WERI-Rb-1 (cell line): ENCODE data around the gene RNPEP.
"Not testable (repeated sequence)": the region's sequence is repeated elsewhere in the genome, so short reads cannot be mapped to it uniquely, and the experiment has no call there.

Experiments used
- DNase-seq: peaks from one replicate; pipeline ENCODE4 v3.0.0-alpha.2; 2020
- H3K27ac ChIP-seq: fragments of 250-450 bp; sonication (Bioruptor Pico); 2 replicates; pipeline ENCODE4 v1.5.1; 2020; ENCODE audit warnings: mild to moderate bottlenecking, moderate library complexity
- H3K27me3 ChIP-seq: fragments of 250-450 bp; sonication (Bioruptor Pico); 2 replicates; pipeline ENCODE4 v1.5.1; 2021; ENCODE audit warnings: mild to moderate bottlenecking, low read depth, moderate library complexity; ENCODE audit not compliant: insufficient read depth, severe bottlenecking
- H3K36me3 ChIP-seq: fragments of 250-450 bp; sonication (Bioruptor Pico); 2 replicates; pipeline ENCODE4 v1.5.1; 2020; ENCODE audit warnings: mild to moderate bottlenecking, moderate library complexity
- H3K4me3 ChIP-seq: 2 replicates; pipeline ENCODE4 v1.5.1; 2011; ENCODE audit warnings: low read depth, mild to moderate bottlenecking, control low read depth, low read length
- H3K9me3 ChIP-seq: fragments of 250-450 bp; sonication (Bioruptor Pico); 2 replicates; pipeline ENCODE4 v1.5.1; 2021; ENCODE audit warnings: mild to moderate bottlenecking, moderate library complexity; ENCODE audit not compliant: severe bottlenecking
- TF ChIP-seq, protein P1 (sequence below): IDR thresholded peaks from 2 replicates; pipeline ENCODE4 v1.5.1; 2011; ENCODE audit warnings: low read depth, mild to moderate bottlenecking, control low read depth, inconsistent platforms, low read length

The RNPEP gene

DNA sequence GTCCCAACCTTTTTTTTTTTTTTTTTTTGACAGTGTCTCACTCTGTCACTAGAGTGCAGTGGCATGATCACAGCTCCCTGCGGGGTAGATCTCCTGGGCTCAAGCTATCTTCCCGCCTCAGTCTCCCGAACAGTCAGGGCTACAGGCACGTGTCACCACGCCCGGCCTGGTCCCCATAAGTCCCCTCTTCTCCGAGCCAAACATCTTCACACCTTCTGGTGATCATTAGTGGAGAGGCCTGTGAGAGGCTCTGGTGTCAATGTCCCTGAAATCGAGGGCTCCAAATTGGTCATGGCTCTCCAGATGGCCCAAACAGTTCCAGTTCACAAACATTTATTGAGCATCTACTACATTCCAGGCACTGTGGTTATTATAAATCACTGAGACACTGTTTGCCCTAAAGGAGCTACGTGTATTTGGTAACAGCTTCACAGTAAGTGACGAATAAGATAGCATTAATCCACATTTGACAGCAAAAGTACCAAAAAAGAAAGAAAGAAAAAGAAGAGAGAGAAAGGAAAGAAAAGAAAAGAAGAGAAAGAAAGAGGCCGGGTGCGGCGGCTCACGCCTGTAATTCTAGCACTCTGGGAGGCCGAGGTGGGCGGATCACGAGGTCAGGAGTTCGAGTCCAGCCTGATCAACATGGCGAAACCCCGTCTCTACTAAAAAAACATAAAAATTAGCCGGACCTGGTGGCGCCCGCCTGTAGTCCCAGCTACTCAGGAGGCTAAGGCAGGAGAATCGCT lies 28.0 kb upstream of the RNPEP start:
- Histone ChIP-seq H3K27me3 (no peaks in the 10 kb centered on the region), H3K36me3 (peaks cover 30% of the 10 kb centered on the region), H3K27ac (peak overlapping the region; percentile 85), H3K4me3 (peak overlapping the region; percentile 88), H3K9me3 (no peaks in the 10 kb centered on the region)
- no peak for DNase-seq
- TF ChIP-seq, protein P1, sequence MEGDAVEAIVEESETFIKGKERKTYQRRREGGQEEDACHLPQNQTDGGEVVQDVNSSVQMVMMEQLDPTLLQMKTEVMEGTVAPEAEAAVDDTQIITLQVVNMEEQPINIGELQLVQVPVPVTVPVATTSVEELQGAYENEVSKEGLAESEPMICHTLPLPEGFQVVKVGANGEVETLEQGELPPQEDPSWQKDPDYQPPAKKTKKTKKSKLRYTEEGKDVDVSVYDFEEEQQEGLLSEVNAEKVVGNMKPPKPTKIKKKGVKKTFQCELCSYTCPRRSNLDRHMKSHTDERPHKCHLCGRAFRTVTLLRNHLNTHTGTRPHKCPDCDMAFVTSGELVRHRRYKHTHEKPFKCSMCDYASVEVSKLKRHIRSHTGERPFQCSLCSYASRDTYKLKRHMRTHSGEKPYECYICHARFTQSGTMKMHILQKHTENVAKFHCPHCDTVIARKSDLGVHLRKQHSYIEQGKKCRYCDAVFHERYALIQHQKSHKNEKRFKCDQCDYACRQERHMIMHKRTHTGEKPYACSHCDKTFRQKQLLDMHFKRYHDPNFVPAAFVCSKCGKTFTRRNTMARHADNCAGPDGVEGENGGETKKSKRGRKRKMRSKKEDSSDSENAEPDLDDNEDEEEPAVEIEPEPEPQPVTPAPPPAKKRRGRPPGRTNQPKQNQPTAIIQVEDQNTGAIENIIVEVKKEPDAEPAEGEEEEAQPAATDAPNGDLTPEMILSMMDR, result no peak

DNA sequence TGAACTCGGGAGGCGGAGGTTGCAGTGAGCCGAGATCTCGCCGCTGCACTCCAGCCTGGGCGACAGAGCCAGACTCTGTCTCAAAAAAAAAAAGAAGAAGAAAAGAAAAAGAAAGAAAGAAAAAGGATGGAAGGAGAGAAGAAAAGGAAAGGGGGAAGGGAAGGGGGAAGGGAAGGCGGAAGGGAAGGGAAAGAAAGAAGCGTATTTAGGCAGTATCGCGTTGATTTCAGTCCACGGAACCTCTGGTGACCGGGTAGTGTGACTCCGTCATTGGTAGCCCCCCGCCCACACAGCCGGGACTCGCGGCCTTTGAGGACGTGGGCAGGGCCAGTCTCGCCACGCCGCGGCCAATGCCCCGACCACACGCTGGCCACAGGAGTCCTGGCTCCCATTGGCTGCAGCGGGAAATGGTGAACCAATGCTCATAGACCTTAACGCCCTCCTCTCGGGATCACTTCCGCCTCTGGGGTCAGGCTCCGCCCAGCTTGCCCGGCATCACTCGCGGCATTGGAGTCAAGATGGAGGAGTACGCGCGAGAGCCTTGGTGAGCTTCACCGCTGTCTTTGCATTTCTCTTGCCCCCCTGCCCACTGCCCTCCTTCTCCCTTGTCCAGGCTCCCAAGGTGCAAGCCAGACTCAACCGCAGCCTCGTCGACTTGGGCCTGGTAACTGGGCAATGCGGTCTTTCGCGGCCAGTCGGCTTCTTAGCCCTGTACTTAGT lies 27.3 kb upstream of the RNPEP start, which contains the start of gene TIMM17A:
TSS of gene TIMM17A (plus strand) at position 495 of the 720 bp plus-strand sequence. CDS start at position 519, 24 bp downstream.
- no peaks in the 10 kb centered on the region for H3K9me3 ChIP-seq
- peak within 1 kb of the TSS; percentile 88 for H3K4me3 ChIP-seq
- H3K36me3 ChIP-seq, result peaks cover 37% of the 10 kb centered on the region
- H3K27me3 ChIP-seq, result no peaks in the 10 kb centered on the region
- TF ChIP-seq, protein P1, result 0 out of 2 replicates have a peak, but pooled peaks have one; percentile 11
- H3K27ac ChIP-seq, result peak within 1 kb of the TSS; percentile 85
- peak; percentile 100 for DNase-seq

DNA sequence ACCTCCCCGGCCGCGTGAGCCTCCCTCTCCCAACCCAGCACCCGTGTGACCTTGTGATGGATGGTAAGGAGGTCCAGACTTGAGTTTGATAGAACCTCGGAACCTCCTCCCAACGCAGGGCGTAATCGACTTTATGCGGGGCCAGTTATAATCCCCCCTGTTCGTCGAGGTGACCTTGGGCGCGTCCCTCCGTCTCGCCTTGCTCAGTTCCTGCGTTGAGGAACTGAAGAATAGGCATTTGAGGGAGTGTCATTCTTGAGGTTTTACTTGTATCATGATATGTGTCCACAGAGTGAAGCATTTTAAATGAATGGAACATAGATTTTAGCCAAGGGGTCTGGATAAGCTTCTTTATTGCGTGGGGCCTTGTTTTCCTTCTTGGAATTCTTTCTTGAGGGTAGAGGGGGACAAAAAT lies 26.7 kb upstream of the RNPEP start:
- H3K9me3 ChIP-seq, result no peaks in the 10 kb centered on the region
- peaks cover 43% of the 10 kb centered on the region for H3K36me3 ChIP-seq
- no peak for DNase-seq
- TF ChIP-seq, protein P1, result no peak
- H3K27ac ChIP-seq, result peak overlapping the region; percentile 85
- peak overlapping the region; percentile 88 for H3K4me3 ChIP-seq
- H3K27me3 ChIP-seq, result no peaks in the 10 kb centered on the region

DNA sequence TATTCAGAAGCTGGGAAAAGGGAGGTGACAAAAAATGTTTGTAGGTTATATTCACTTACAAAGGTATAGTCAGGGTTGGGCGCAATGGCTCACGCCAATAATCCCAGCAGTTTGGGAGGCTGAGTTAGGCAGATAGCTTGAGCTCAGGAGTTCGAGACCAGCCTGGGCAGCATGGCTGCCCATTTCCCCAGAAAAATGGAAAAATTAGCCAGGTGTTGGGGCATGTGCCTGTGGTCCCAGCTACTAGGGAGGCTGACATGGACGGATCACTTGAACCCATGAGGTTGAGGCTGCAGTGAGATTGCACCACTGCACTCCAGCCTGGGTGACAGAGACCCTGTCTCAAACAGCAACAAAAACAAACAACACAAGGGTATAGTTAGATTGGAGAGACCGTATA lies 24.1 kb upstream of the RNPEP start:
- TF ChIP-seq, protein P1, result no peak
- no peak overlapping the region for H3K4me3 ChIP-seq
- no peaks in the 10 kb centered on the region for H3K9me3 ChIP-seq
- no peak for DNase-seq
- H3K27me3 ChIP-seq, result no peaks in the 10 kb centered on the region
- no peak overlapping the region for H3K27ac ChIP-seq
- peaks cover 69% of the 10 kb centered on the region for H3K36me3 ChIP-seq

DNA sequence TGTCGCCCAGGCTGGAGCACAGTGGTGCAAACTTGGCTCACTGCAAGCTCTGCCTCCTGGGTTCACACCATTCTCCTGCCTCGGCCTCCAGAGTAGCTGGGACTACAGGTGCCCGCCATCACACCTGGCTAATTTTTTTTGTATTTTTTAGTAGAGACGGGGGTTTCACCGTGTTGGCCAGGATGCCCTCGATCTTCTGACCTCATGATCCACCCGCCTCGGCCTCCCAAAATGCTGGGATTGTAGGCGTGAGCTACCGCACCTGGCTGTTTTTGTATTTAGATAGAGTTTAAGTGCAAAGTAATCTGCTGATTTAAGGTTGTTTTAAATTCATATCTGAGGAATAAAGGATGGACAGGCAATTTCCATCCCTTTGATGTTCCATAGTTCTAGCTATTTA lies 20.1 kb upstream of the RNPEP start:
- DNase-seq, H3K9me3 ChIP-seq, H3K27ac ChIP-seq, H3K27me3 ChIP-seq, H3K4me3 ChIP-seq: not testable (repeated sequence)
- H3K36me3 ChIP-seq, result peaks cover 95% of the 10 kb centered on the region

DNA sequence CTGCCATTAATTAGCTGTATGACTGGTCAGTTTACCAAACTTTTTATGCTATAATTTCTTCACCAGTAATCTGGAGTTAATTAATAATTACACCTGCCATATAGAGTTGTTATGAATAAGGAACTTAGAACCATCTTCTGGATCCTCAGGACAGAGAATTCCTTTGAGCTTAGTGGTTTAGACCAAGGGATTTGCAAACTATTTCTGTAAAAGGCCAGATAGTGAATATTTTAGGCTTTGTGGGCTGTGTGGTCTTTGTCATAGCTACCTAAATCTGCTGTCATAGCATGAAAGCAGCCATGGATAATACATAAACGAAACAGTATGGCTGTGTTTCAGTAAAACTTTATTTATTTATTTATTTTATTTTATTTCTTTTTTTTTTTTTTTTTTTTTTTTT lies 18.2 kb upstream of the RNPEP start:
- Histone ChIP-seq H3K4me3 (no peak overlapping the region), H3K36me3 (peaks cover 93% of the 10 kb centered on the region), H3K27me3 (no peaks in the 10 kb centered on the region), H3K9me3 (no peaks in the 10 kb centered on the region), H3K27ac (no peak overlapping the region)
- TF ChIP-seq, protein P1, result no peak
- no peak for DNase-seq
